Activated gamma-delta T cell treated with Interleukin-2 at 50 U/mL for 16 hours (primary cell): Measurements from ENCODE around the gene LRRC8A.
"Not testable (repeated sequence)": the region's sequence is repeated elsewhere in the genome, so short reads cannot be mapped to it uniquely, and the experiment has no call there.

Experiments
- DNase-seq: peaks from one replicate; pipeline ENCODE4 v3.0.0-alpha.2; 2020

The LRRC8A gene

DNA sequence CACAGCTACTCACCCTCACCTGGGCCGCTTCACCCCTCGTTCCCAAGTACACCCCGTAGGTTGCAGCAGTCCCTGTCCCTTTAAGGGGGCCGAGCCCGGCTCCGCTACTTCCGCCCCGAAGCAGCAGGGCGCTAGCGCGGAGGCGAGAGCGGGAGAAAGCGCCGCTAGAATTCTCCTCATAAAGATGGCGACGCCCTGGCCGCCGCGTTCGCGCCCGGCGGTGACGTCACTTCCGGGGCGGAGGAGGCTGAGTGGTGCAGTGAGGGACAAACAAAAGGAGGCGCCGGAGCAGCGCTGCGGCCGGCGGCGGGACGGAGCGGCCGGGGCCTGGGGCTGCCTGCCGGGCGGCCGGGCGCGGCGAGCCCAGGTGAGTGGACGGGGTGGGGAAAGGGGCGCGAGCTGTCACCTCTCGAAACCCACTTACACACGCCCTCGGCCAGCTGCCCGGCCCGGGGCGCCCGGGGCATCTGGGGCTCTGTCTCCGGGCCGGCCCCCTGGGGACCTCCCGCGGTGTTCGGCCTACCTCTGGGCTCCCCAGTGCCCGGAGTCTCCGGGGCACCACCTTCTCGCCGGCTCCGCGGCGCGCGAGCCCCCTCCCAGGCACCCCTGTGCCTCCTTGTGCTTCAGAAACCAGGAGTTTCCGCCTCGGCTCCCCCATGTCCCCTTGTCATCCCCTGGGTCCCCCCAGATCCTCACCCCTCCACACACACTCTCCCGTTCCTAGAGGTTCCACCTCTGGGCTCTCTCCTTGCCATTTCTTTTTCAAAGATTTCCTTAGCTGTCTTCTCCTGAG is at the start of gene LRRC8A, which contains the start of gene KYAT1:
LRRC8A (plus strand) TSS at position 250 of the 793 bp plus-strand sequence. CDS start 25,032 bp downstream, outside the sequence.
KYAT1 (minus strand) TSS at position 67 of the 793 bp plus-strand sequence. CDS start 36,545 bp downstream, outside the sequence.
- DNase-seq = peak; percentile 97

DNA sequence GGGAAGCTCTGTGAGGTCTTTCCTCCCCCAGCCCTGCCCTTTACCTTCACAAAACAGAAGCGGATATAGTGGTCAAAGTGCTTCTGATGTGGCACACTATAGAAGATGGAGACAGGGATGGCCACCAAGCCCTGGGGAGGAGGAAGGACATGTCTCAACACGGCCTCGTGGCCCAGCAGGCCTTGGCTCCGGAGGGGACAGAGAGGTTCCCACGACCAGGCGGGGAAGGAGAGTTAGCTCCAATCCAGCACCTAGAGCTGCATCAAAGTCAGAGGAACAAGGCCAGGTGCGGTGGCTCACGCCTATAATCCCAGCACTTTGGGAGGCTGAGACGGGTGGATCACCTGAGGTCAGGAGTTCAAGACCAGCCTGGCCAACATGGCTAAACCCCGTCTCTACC is 48.2 kb upstream of the LRRC8A start:
- DNase-seq = no peak

DNA sequence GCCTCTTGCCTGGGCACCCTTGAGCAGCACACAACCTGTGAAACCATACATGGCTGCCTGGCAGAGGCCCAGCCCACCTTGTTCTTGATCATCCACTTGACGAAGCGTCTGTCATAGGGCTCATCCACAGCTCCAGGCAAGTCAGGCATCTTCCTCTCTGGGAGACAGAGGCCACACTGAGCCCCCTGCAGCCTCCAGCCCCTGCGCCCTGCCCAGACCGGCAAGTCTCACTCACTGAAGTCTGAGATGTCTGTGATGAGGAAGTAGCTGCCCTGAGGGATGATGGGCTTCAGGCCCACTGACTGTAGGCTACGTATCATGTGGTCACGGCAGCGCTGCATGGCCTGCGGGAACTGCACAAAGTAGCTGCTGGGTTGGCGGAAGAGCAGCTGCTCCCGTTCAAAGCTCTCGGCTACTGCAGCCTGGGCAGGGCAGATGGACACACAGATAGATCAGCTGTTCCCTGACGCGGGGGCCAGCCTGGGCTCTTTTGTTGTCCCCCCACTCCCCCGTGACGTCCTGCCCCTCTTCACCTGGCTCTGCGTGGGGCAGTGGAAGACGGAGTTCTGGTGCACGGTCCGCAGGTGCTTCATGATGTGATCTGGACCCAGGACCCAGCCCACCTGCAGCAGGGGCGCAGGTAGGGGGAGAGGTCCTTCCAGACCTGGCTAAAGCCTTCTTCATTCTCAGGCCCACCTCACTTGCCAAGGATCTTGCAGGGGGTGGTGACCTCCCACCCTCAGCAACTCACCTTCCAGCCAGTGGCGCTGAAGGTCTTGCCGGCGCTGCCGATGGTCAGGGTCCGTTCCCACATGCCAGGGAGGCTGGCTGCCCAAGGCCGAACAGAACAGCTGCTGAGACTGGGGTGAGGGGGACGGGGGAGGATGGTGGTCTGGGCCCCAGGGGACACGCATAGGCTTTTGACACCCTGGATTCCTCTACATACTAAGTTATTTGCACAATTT is 46.4 kb upstream of the LRRC8A start:
- no peak for DNase-seq

GRCh38 chr9:128836509-128837145 is 45.3 kb upstream of the LRRC8A start:
- DNase-seq = no peak

- DNase-seq = no peak
Observed at GRCh38 chr9:128838338-128838737, 43.6 kb upstream of the LRRC8A start.

GRCh38 chr9:128840524-128840923 is 41.4 kb upstream of the LRRC8A start:
- DNase-seq = no peak

DNA sequence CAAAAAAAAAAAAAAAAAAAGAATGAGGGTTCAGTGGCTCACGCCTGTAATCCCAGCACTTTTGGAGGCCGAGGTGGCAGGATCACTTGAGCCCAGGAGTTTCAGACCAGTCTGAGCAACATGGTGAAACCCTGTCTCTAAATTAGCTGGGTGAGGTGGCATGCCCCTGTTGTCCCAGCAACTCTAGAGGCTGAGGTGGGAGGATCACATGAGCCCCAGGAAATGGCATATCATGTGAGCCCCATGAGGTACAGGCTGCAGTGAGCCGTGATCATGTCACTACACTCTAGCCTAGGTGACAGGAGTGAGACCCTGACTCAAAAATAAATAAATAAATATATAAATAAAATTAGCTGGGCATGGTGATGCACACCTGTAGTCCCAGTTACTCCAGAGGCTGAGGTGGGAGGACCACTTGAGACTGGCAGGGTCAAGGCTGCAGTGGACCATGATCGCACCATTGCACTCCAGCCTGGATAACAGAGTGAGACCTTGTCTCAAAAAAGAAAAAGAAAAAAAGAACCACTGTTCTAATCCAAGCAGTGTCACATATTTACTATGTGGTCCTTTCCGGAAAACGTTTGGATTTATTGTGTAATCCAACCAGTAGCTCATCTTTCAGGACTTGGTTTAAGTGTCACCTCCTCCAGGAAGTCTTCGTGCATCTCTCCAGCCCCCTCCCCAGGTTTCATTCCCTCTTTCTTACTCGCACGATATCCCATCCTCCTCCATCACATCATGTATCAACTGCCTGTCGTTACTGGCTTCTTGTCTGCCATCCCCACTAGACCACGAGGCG is 40.0 kb upstream of the LRRC8A start:
- DNase-seq = no peak

- DNase-seq = not testable (repeated sequence)
Observed at GRCh38 chr9:128843171-128843570, 38.8 kb upstream of the LRRC8A start.

GRCh38 chr9:128845186-128845931 is 36.6 kb upstream of the LRRC8A start:
- DNase-seq = no peak

DNA sequence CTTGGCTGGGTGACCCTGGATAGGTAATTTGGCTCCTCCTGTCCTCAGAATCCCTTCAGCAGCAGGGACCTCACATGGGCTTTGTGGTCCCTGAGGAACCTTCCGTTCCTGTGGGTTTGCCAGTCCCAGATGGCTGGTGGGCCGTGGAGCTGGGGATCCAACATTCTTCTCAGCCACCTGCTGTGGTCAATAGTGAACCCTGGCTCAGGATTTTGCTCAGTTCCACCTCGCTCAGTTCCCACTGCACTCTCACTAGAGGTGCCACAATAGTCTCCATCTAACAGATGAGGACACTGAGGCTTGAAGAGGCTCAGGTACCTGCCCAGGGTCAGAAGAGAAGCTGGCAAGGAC is 35.3 kb upstream of the LRRC8A start:
- no peak for DNase-seq

GRCh38 chr9:128847803-128848202 is 34.1 kb upstream of the LRRC8A start:
- DNase-seq = no peak

GRCh38 chr9:128851024-128851423 is 30.9 kb upstream of the LRRC8A start:
- DNase-seq = not testable (repeated sequence)

- not testable (repeated sequence) for DNase-seq
Observed at GRCh38 chr9:128851779-128852600, 29.9 kb upstream of the LRRC8A start.

- not testable (repeated sequence) for DNase-seq
Observed at GRCh38 chr9:128852646-128853045, 29.3 kb upstream of the LRRC8A start.

DNA sequence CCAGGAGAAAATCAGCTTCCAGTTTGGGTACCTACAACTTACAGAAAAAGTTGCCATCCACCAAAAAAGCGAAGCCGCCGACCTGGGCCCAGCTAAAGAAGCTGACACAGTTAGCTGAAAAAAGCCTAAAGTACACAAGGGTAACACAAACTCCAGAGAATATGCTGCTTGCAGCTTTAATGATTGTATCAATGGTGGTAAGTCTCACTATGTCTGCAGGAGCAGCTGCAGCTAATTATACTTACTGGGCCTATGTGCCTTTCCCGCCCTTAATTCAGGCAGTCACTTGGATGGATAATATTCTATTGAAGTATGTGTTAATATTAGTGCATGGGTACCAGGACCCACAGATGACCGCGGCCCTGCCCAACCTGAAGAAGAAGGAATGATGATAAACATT is 27.5 kb upstream of the LRRC8A start:
- not testable (repeated sequence) for DNase-seq

DNA sequence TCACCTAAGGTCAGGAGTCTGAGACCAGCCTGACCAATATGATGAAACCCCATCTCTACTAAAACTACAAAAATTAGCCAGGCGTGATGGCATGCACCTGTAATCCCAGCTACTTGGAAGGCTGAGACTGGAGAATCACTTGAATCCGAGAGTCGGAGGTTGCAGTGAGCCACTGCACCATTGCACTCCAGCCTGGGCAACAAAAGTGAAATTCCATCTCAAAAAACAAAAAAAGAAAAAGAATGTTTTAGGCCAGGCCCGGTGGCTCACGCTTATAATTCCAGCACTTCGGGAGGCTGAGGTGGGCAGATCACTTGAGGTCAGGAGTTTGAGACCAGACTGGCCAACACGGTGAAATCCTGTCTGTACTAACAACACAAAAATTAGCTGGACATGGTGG is 23.5 kb upstream of the LRRC8A start:
- not testable (repeated sequence) for DNase-seq

DNA sequence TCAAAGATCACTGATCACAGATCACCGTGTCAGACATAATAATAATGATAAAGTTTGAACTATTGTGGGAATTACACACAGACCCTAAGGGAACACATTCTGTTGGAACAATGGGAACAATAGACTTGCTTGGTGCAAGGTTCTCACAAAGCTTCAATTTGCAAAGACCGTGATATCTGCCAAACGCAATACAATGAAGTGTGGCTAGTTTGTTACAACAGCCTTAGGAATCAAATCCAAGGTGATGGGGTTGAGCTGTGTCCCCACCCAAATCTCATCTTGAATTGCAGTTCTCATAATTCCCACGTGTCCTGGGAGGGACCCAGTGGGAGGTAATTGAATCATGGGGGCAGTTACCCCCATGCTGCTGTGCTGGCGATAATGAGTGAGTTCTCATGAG is 21.0 kb upstream of the LRRC8A start:
- no peak for DNase-seq

GRCh38 chr9:128861501-128861900 is 20.4 kb upstream of the LRRC8A start:
- DNase-seq = no peak

DNA sequence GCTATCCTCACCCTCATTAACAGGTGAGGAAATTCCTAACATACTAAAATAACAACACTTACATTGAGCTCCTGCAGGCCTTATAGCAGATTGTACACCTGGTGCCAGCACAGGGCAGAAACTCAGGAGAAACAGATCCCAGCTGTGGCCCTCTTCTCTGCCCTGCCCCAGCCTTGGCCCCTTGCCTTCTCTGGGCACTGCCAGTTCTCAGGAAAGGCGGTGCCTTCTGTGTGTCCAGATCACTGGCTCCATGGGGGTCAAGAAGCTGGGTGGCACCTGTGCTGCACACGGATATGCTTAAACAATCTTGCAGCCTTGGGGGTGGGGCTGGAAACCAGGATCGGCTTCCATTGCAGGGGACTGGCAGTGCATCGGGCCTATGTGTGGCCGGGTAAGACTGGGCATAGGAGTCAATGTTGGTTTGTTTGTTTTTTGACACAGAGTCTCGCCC is 19.5 kb upstream of the LRRC8A start:
- DNase-seq = no peak

DNA sequence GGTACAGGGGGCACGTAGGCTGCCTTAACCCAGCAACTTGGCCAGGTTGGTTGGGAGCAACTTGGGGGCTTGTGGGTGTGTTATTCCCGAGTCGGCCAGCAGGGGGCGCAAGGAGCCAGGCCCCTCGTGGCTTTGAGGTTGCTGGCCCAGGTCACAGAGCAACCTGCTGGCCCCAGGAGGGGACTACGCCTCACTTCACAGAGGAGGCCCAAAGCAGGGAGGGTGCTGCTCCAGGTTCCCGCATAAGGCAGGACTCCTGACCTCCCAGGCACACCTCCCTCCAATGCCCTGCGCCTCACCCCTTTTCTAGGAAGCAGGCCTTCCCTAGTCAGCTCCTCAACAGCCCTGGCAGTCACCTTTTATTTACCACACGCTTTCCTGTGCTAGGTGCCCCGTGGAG is 18.3 kb upstream of the LRRC8A start:
- DNase-seq = peak; percentile 90
